Measurements from ENCODE around the gene ELF2. TPM values are rescaled to one million over a fixed set of nuclear protein-coding genes. Genes with fewer than 3 reads are reported as not detected.

The ELF2 gene
- total and polyA plus RNA-seq, 12 donors: 13.3 to 43.5 (median 35.6) TPM

DNA sequence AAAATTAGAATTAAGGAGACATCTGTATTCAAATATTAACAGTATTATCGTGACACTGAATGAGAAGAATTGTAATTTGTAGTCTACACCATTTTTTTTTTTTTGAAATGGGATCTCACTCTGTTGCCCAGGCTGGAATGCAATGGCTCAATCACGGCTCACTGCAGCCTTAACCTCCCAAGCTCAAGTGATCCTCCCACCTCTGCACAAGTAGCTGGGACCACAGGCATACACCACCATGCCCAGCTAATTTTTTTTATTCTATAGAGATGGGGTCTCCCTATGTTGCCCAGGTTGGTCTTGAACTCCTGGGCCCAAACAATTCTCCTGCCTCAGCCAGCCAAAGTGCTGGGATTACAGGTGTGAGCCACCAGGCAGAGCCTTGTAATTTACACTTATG is 24.8 kb downstream of the ELF2 start:
- intact Hi-C loops (cut with DNase I): no loop called here
- 92 to 95% methylated on average over 2 of the region's 2 CpGs for WGBS, 2 donors

GRCh38 chr4:139146926-139147629 is 29.9 kb downstream of the ELF2 start:
- H3K4me1 ChIP-seq: peaks cover 17 to 51% (median 35%) of the 10 kb centered on the region in 9 donors

More for the DNA sequence above, 24.8 kb downstream of the ELF2 start:
- Histone ChIP-seq H3K27me3 (no peaks in the 10 kb centered on the region), H3K27ac (no peak overlapping the region), H3K4me1 (peaks cover 0 to 28% (median 14%) of the 10 kb centered on the region in 9 donors), H3K36me3 (no peaks in the 10 kb centered on the region), H3K4me3 (no peak overlapping the region), H3K9me3 (no peaks in the 10 kb centered on the region)
- no peak for DNase-seq
- no peak for ATAC-seq
- TF ChIP-seq, protein P1, sequence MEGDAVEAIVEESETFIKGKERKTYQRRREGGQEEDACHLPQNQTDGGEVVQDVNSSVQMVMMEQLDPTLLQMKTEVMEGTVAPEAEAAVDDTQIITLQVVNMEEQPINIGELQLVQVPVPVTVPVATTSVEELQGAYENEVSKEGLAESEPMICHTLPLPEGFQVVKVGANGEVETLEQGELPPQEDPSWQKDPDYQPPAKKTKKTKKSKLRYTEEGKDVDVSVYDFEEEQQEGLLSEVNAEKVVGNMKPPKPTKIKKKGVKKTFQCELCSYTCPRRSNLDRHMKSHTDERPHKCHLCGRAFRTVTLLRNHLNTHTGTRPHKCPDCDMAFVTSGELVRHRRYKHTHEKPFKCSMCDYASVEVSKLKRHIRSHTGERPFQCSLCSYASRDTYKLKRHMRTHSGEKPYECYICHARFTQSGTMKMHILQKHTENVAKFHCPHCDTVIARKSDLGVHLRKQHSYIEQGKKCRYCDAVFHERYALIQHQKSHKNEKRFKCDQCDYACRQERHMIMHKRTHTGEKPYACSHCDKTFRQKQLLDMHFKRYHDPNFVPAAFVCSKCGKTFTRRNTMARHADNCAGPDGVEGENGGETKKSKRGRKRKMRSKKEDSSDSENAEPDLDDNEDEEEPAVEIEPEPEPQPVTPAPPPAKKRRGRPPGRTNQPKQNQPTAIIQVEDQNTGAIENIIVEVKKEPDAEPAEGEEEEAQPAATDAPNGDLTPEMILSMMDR (IDR thresholded peaks at IDR 0.05): no peak

GRCh38 chr4:139145552-139145932 is 31.5 kb downstream of the ELF2 start:
- DNase-seq (no peak), ATAC-seq (no peak)
- Histone ChIP-seq H3K27ac (no peak overlapping the region), H3K4me3 (no peak overlapping the region), H3K36me3 (no peaks in the 10 kb centered on the region), H3K9me3 (peaks cover 0 to 13% (median 0%) of the 10 kb centered on the region in 11 donors), H3K27me3 (no peaks in the 10 kb centered on the region), H3K4me1 (peaks cover 21 to 57% (median 43%) of the 10 kb centered on the region in 9 donors)
- intact Hi-C loops (cut with DNase I): no loop called here
- TF ChIP-seq, protein P1 (IDR thresholded peaks at IDR 0.05): no peak
- 94 to 98% methylated on average over 1 of the region's 1 CpG for whole genome bisulfite sequencing, 2 donors

More at GRCh38 chr4:139146926-139147629, 29.9 kb downstream of the ELF2 start:
- intact Hi-C loops (cut with DNase I): no loop called here
- TF ChIP-seq, protein P1 (IDR thresholded peaks at IDR 0.05): no peak
- whole genome bisulfite sequencing, 2 donors: 93 to 96% methylated on average over 8 of the region's 8 CpGs
- Histone ChIP-seq H3K27me3 (no peaks in the 10 kb centered on the region), H3K36me3 (no peaks in the 10 kb centered on the region), H3K27ac (no peak overlapping the region), H3K4me3 (no peak overlapping the region), H3K9me3 (peaks cover 0 to 13% (median 0%) of the 10 kb centered on the region in 11 donors)
- ATAC-seq: no peak
- DNase-seq: no peak

DNA sequence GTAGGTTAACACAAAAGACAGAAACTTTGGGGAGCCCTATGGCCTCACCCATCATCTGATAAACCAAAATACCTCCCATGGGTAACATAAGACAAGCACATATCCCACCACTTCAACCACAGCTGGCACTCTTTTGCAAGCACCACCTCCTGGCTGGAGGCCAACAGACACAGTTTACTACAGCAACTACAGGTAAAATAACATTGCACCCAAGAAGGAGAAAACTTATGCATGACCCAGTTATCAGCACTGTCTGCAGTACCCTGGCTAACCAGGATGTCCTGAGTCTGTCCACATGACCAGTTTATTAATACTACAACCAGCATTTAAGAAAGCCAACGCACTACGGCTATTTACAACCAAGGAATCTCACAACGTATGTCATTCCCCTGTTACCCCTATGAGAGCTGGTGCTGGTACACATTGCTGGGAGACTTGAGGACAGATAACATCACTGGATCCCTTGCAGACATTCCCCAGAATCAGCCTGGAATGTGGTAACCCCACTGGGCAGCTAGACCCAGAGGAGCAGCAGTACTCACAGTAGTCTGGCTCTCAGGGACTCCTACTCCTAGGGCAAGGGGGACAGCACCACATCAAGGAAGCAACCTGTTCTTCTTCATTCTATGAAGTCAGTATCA is 32.0 kb downstream of the ELF2 start:
- TF ChIP-seq, protein P1 (IDR thresholded peaks at IDR 0.05): no peak
- H3K9me3 ChIP-seq: peaks cover 0 to 13% (median 0%) of the 10 kb centered on the region in 11 donors
- 43 to 71% methylated on average over 3 of the region's 3 CpGs for WGBS, 2 donors
- peaks cover 21 to 57% (median 43%) of the 10 kb centered on the region in 9 donors for H3K4me1 ChIP-seq
- DNase-seq (no peak), ATAC-seq (peak in 6 of 8 donors; percentile 21 to 72 (median 42))
- intact Hi-C loops (cut with DNase I): no loop called here
- no peaks in the 10 kb centered on the region for H3K36me3 ChIP-seq
- H3K4me3 ChIP-seq: no peak overlapping the region
- no peak overlapping the region for H3K27ac ChIP-seq
- no peaks in the 10 kb centered on the region for H3K27me3 ChIP-seq
